K562 (cell line): ENCODE measurements around the gene AGAP1. TPM values are rescaled to one million over a fixed set of nuclear protein-coding genes. Genes with fewer than 3 reads are reported as not detected.

Experiments used
- ATAC-seq: fragments of 200-7000 bp; cut with Tn5 transposase; 3 replicates; pipeline ENCODE4 v1.9.1; 2020; ENCODE audit warnings: moderate library complexity
- BruUV-seq: library from RNA; stranded (reverse); fragments of 400-500 nt; replicated peaks from 2 replicates; lab custom pipeline; 2021; lab: Mats Ljungman, UMichigan
- CTCF ChIA-PET: fragments of 300-600 bp; formaldehyde crosslinking; extraction: SDS; loops from one replicate; lab custom pipeline; 2021; ENCODE audit warnings: low intra/inter-chr PET ratio; lab: Yijun Ruan, JAX
- POLR2A ChIA-PET: fragments of 300-600, 350-650 bp; sonication (Branson Sonifier 250); formaldehyde crosslinking; extraction: SDS; loops from one replicate; lab custom pipeline; 2021; ENCODE audit warnings: antibody characterized with exemption, inconsistent platforms; lab: Yijun Ruan, JAX
- DNase-seq, 4 experiments: peaks; one replicate each; pipeline versions ENCODE4 v3.0.0 to v3.0.0-alpha.2; 2011 to 2018; ENCODE audit warnings: low spot score in 3 of 4, mixed read lengths in 3 of 4; ENCODE audit errors: extremely low read depth in 1 of 4
- FAIRE-seq: peaks from 2 replicates; lab custom pipeline; 2011; peaks lifted over from hg19 to GRCh38; lab: Jason Lieb, UNC
- H2AFZ ChIP-seq: 2 replicates; pipeline ENCODE4 v1.6.0; 2011; ENCODE audit warnings: low read depth, low read length, control low read depth, inconsistent platforms
- H3K27ac ChIP-seq: fragments of 200-600 bp; 3 replicates; pipeline ENCODE4 v1.8.0; 2011; ENCODE audit warnings: low read depth, mild to moderate bottlenecking, control low read depth, inconsistent platforms, low read length, moderate library complexity, mixed read lengths; ENCODE audit errors: extremely low read depth
- H3K27me3 ChIP-seq, 2 experiments: fragments of 300-600 bp in 1 of 2; 2 replicates in 1 of 2; 3 replicates in 1 of 2; pipeline versions ENCODE4 v1.6.0 to v1.8.0; 2011; ENCODE audit warnings: inconsistent platforms in 2 of 2, low read length in 2 of 2, mild to moderate bottlenecking in 1 of 2, mixed read lengths in 1 of 2, moderate library complexity in 1 of 2; ENCODE audit not compliant: control insufficient read depth in 2 of 2, insufficient read depth in 2 of 2
- H3K36me3 ChIP-seq: fragments of 300-600 bp; 3 replicates; pipeline ENCODE4 v1.8.0; 2011; ENCODE audit warnings: mild to moderate bottlenecking, low read length, inconsistent platforms; ENCODE audit not compliant: control insufficient read depth, insufficient read depth
- H3K4me1 ChIP-seq, 2 experiments: fragments of 200-600 bp in 1 of 2; replicated peaks in 1 of 2; 2 replicates in 1 of 2; 3 replicates in 1 of 2; pipeline versions ENCODE4 v1.5.1 to v1.8.0; 2011; ENCODE audit warnings: inconsistent platforms in 2 of 2, low read length in 2 of 2, mild to moderate bottlenecking in 1 of 2, mixed read lengths in 1 of 2, moderate library complexity in 1 of 2; ENCODE audit not compliant: control insufficient read depth in 2 of 2, insufficient read depth in 2 of 2
- H3K4me2 ChIP-seq: 2 replicates; pipeline ENCODE4 v1.6.1; 2011; ENCODE audit warnings: low read length, control low read depth, inconsistent platforms, mixed read lengths; ENCODE audit not compliant: insufficient read depth
- H3K4me3 ChIP-seq: fragments of 200-600 bp; sonication (generic), shearing (Covaris generic); 2 replicates; pipeline ENCODE4 v1.5.1; 2016; ENCODE audit warnings: control low read depth, inconsistent platforms
- H3K79me2 ChIP-seq: fragments of 200-600 bp; 3 replicates; pipeline ENCODE4 v1.8.0; 2011; ENCODE audit warnings: low read length, inconsistent platforms; ENCODE audit not compliant: control insufficient read depth, insufficient read depth
- H3K9ac ChIP-seq, 2 experiments: 2 replicates each; pipeline versions ENCODE4 v1.6.0 to v1.6.1; 2011; ENCODE audit warnings: low read depth in 2 of 2, low read length in 2 of 2, control low read depth in 1 of 2, inconsistent platforms in 1 of 2, mild to moderate bottlenecking in 1 of 2, mixed read lengths in 1 of 2; ENCODE audit not compliant: insufficient read depth in 1 of 2
- H3K9me1 ChIP-seq: one replicate; pipeline ENCODE4 v1.6.0; 2011; ENCODE audit warnings: inconsistent platforms, mild to moderate bottlenecking, low read length, moderate library complexity; ENCODE audit not compliant: control insufficient read depth, insufficient read depth
- H3K9me3 ChIP-seq: replicated peaks from 2 replicates; pipeline ENCODE4 v1.5.1; 2011; ENCODE audit warnings: low read depth, low read length, inconsistent platforms; ENCODE audit not compliant: control insufficient read depth, insufficient read depth
- H4K20me1 ChIP-seq: replicated peaks from 2 replicates; pipeline ENCODE4 v1.6.1; 2011; ENCODE audit warnings: low read length, inconsistent platforms, mixed read lengths; ENCODE audit not compliant: control insufficient read depth, insufficient read depth
- AFF4 ChIP-seq: sonication (generic); formaldehyde crosslinking; IDR thresholded peaks from 2 replicates; pipeline ENCODE4 v1.8.0; 2023; ENCODE audit warnings: mild to moderate bottlenecking, missing genetic modification reagents
- NFIX ChIP-seq: fragments of 250-450 bp; sonication (Bioruptor Pico); IDR thresholded peaks from 2 replicates; pipeline ENCODE4 v1.4.0; 2020; ENCODE audit warnings: low read depth, mild to moderate bottlenecking, moderate library complexity
- POLR2H ChIP-seq: IDR thresholded peaks from 2 replicates; pipeline ENCODE4 v1.6.1; 2016; ENCODE audit warnings: missing genetic modification characterization, low read depth, mild to moderate bottlenecking, control low read depth, missing compliant biosample characterization, moderate library complexity
- ZNF583 ChIP-seq: fragments of 250-450 bp; sonication (Bioruptor Pico); IDR thresholded peaks from 2 replicates; pipeline ENCODE4 v1.4.0; 2020
- ZNF655 ChIP-seq: fragments of 250-450 bp; sonication (Bioruptor Pico); IDR thresholded peaks from 2 replicates; pipeline ENCODE4 v1.5.0; 2021
- WGBS: fragments of 100-300 bp; shearing (Covaris generic); methylation state at CpG from one replicate; pipeline ENCODE4 v1.1.6; 2016; ENCODE audit warnings: low coverage, mixed read lengths; ENCODE audit not compliant: insufficient coverage; ENCODE audit errors: missing lambda C conversion rate; 5-methylcytosine and 5-hydroxymethylcytosine counted together
- in situ Hi-C: fragments of 300-500 bp; cut with MboI; formaldehyde crosslinking; loops from 4 replicates; pipeline ENCODE4 v1.15.0; 2018; ENCODE audit warnings: inconsistent platforms, mixed read lengths
- intact Hi-C: fragments of 100-400 bp; cut with micrococcal nuclease; formaldehyde crosslinking; loops from 2 replicates; pipeline ENCODE4 v1.14.2; 2022
- polyA plus RNA-seq, 8 experiments: library from polyadenylated mRNA; depleted of rRNA in 4 of 8; stranded (reverse) in 5 of 8; unstranded in 3 of 8; fragments of >200 nt; fragmentation: Nextera tagmentation in 2 of 8; fragmentation: Illumina TruSeq in 1 of 8; extraction: Ambion mirVana in 2 of 8; extraction: Trizol in 1 of 8; gene quantifications; 2 replicates each; pipeline versions ENCODE4 v1.2.1 to v1.2.3, GENCODE V29; 2011 to 2014; ENCODE audit warnings: inconsistent platforms in 1 of 8, missing spikeins in 1 of 8
- total RNA-seq, 7 experiments: library from RNA; depleted of rRNA in 6 of 7; stranded (reverse); fragments of >200 nt in 6 of 7; fragmentation: Illumina TruSeq in 2 of 7; extraction: Trizol in 2 of 7; gene quantifications; 2 replicates each; pipeline versions ENCODE4 v1.2.1 to v1.2.3, GENCODE V29; 2011 to 2021; ENCODE audit warnings: low replicate concordance in 1 of 7

The AGAP1 gene
- total and polyA plus RNA-seq, 9 of the 15 experiments (the other 6 are each of a cell fraction or from before 2014, with no cell fraction given) = 1.3 to 24.0 (median 10.6) TPM

- no peak for TF ChIP-seq POLR2H (tag)
- TF ChIP-seq ZNF583 (CRISPR knock-in tag) = no peak
- TF ChIP-seq AFF4 (CRISPR knock-in tag) = no peak
- no peak for TF ChIP-seq NFIX (CRISPR knock-in tag)
- no peak for TF ChIP-seq ZNF655 (CRISPR knock-in tag)
- H3K9ac ChIP-seq = no peak overlapping the region
- H3K9me3 ChIP-seq = no peaks in the 10 kb centered on the region
- no peak overlapping the region for H3K27ac ChIP-seq
- ATAC-seq (no peak), DNase-seq (no peak), FAIRE-seq (no peak)
- POLR2A ChIA-PET = no interaction called here
- H3K4me2 ChIP-seq = no peak overlapping the region
- H3K27me3 ChIP-seq = no peaks in the 10 kb centered on the region
- CTCF ChIA-PET = no interaction called here
- BruUV-seq = no TSS peak
- no peak overlapping the region for H3K4me3 ChIP-seq
- intact Hi-C loops = no loop called here
- no peaks in the 10 kb centered on the region for H3K79me2 ChIP-seq
- no peaks in the 10 kb centered on the region for H4K20me1 ChIP-seq
- H3K4me1 ChIP-seq = peaks cover 0 to 6% of the 10 kb centered on the region in 2 experiments; a peak in 2 of 5 replicates
- H3K9me1 ChIP-seq = peaks cover 3% of the 10 kb centered on the region
- in situ Hi-C loops = no loop called here
- H3K36me3 ChIP-seq = no peaks in the 10 kb centered on the region
- no peak overlapping the region for H2AFZ ChIP-seq
- 100% methylated on average over 5 of the region's 9 CpGs for WGBS
Measured at GRCh38 chr2:235854276-235854675, 360.4 kb downstream of the AGAP1 start.
